Left lung (tissue), 10 donors: ENCODE measurements around the gene OR51B5. TPM values are rescaled to one million over a fixed set of nuclear protein-coding genes. Genes with fewer than 3 reads are reported as not detected.
"Not testable (repeated sequence)": the region's sequence is repeated elsewhere in the genome, so short reads cannot be mapped to it uniquely, and the experiment has no call there.

Experiments
- ATAC-seq: fragments of 200-7000 bp; cut with Tn5 transposase; one replicate; pipeline ENCODE4 v1.9.1; 2020; ENCODE audit warnings: moderate library complexity
- DNase-seq, 4 donors: peaks; one replicate each; pipeline ENCODE4 v3.0.0-alpha.2; 2013 to 2020
- H3K27ac ChIP-seq, 2 donors: fragments of 200-600 bp; sonication (generic) in 1 of 2; one replicate each; pipeline versions ENCODE4 v1.5.0 to v1.8.0; 2020 to 2021
- H3K27me3 ChIP-seq, 2 donors: fragments of 200-600 bp; sonication (generic) in 1 of 2; one replicate each; pipeline versions ENCODE4 v1.5.0 to v1.8.0; 2020 to 2021
- H3K36me3 ChIP-seq, 2 donors: fragments of 200-600 bp; sonication (generic) in 1 of 2; one replicate each; pipeline versions ENCODE4 v1.5.0 to v1.8.0; 2020 to 2021
- H3K4me1 ChIP-seq, 2 donors: fragments of 200-600 bp; one replicate each; pipeline ENCODE4 v1.8.0; 2021
- H3K4me3 ChIP-seq, 2 donors: fragments of 200-600 bp; sonication (generic) in 1 of 2; one replicate each; pipeline versions ENCODE4 v1.5.0 to v1.8.0; 2020 to 2021; ENCODE audit warnings: mild to moderate bottlenecking in 1 of 2
- H3K9me3 ChIP-seq, 2 donors: fragments of 200-600 bp; sonication (generic) in 1 of 2; one replicate each; pipeline versions ENCODE4 v1.5.0 to v1.8.0; 2020 to 2021
- intact Hi-C, 2 donors: fragments of 100-400 bp; cut with DNase I; formaldehyde crosslinking; loops; one replicate each; pipeline versions ENCODE4 v1.11.2 to v1.14.2; 2022
- polyA plus RNA-seq, 6 donors: library from polyadenylated mRNA; unstranded; fragments of 120-200 nt; gene quantifications; one replicate each; pipeline ENCODE4 v1.2.1, GENCODE V29; 2013; ENCODE audit not compliant: insufficient read length in 6 of 6
- total RNA-seq, 2 donors: library from RNA; stranded (reverse); fragmentation: NEBNext Ultra II Directional; extraction: Animal tissue kit (Norgen Biotek cat#: 25700); gene quantifications; one replicate each; pipeline ENCODE4 v1.2.1, GENCODE V29; 2021
- TF ChIP-seq, protein P1 (sequence below), 2 donors: fragments of 200-600 bp; sonication (generic) in 1 of 2; IDR thresholded peaks; one replicate each; pipeline versions ENCODE4 v1.5.0 to v1.8.0; 2021; ENCODE audit warnings: antibody characterized with exemption in 2 of 2
- donor health status: DM: no; HTN: yes; CAD: no.
- donor health status: DM: no; HTN: no; CAD: no.

Gene OR51B5
- total and polyA plus RNA-seq, 8 donors, result 0.29 to 0.87 (median 0.60) TPM

DNA sequence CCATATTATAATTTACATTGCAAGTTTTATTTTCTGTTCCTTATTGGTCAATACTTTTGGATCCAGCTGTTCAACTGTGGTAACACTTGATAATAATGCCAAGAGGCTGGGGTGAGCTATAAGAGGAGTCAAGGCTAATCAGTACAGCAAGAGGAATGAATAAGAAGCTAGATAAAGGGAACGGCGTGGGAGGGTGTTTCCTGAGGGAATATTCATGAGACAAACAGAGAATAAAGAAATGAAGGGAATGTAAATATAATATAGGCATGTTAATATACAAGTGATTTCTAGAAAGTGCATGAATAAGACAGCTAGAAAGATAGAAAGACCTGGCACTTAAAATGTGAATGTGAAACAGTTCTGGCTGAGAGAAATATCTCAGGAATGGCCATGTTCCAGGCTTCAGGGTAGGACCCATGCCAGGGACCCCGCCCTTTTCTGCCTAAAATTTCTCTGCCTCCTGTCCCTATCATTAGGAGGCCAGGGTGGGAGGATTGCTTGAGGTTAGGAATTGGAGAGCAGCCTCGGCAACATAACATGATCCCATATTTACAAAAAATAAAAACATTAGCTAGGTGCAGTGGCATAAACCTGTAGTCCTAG lies 45.5 kb downstream of the OR51B5 start:
- H3K36me3 ChIP-seq, result no peaks in the 10 kb centered on the region
- H3K27ac ChIP-seq, result no peak overlapping the region
- DNase-seq (peak in 1 of 4 donors; percentile 10), ATAC-seq (no peak)
- no peak overlapping the region for H3K4me3 ChIP-seq
- H3K9me3 ChIP-seq, result no peaks in the 10 kb centered on the region
- H3K27me3 ChIP-seq, result no peaks in the 10 kb centered on the region
- TF ChIP-seq, protein P1, sequence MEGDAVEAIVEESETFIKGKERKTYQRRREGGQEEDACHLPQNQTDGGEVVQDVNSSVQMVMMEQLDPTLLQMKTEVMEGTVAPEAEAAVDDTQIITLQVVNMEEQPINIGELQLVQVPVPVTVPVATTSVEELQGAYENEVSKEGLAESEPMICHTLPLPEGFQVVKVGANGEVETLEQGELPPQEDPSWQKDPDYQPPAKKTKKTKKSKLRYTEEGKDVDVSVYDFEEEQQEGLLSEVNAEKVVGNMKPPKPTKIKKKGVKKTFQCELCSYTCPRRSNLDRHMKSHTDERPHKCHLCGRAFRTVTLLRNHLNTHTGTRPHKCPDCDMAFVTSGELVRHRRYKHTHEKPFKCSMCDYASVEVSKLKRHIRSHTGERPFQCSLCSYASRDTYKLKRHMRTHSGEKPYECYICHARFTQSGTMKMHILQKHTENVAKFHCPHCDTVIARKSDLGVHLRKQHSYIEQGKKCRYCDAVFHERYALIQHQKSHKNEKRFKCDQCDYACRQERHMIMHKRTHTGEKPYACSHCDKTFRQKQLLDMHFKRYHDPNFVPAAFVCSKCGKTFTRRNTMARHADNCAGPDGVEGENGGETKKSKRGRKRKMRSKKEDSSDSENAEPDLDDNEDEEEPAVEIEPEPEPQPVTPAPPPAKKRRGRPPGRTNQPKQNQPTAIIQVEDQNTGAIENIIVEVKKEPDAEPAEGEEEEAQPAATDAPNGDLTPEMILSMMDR (IDR thresholded peaks at IDR 0.05), result no peak
- intact Hi-C loops, result no loop called here
- no peaks in the 10 kb centered on the region for H3K4me1 ChIP-seq

DNA sequence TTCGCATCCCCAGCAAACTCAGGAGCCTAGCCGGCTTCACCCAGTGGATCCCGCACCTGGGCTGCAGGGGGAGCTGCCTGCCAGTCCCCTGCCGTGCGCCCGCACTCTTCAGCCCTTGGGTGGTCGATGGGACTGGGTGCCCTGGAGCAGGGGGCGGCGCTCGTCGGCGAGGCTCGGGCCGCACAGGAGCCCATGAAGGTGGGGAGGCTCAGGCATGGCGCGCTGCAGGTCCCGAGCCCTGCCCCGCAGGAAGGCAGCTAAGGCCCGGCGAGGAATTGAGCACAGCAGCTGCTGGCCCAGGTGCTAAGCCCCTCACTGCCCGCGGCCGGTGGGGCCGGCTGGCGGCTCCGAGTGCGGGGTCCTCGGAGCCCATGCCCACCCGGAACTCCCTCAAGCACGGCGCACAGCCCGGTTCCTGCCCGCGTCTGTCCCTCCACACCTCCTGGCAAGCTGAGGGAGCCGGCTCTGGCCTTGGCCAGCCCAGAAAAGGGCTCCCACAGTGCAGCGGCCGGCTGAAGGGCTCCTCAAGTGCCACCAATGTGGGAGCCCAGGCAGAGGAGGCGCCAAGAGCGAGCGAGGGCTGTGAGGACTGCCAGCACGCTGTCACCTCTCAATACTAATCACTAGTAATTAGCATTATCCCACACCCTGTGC lies 48.9 kb downstream of the OR51B5 start:
- H3K36me3 ChIP-seq, H3K4me1 ChIP-seq, intact Hi-C loops, H3K27ac ChIP-seq, H3K4me3 ChIP-seq, H3K27me3 ChIP-seq, ATAC-seq, H3K9me3 ChIP-seq: not testable (repeated sequence)
- DNase-seq, result peak in 1 of 4 donors; percentile 71

DNA sequence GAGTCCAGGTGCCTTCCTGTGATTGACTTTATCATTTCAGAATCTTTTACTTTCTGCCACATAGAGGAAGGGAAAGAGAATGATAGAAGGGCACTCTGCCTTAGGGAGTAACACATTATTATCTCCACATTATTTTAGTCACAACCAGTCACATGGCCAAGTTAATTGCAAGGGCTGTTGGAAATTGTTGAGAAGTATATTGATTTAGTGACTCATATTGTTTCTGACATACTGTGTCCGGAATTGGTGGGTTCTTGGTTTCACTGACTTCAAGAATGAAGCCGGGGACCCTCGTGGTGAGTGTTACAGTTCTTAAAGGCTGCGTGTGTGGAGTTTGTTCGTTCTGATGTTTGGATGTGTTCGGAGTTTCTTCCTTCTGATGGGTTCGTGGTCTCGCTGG lies 50.3 kb downstream of the OR51B5 start:
- H3K27me3 ChIP-seq, result no peaks in the 10 kb centered on the region
- H3K36me3 ChIP-seq, result no peaks in the 10 kb centered on the region
- intact Hi-C loops, result no loop called here
- no peaks in the 10 kb centered on the region for H3K9me3 ChIP-seq
- no peak overlapping the region for H3K27ac ChIP-seq
- TF ChIP-seq, protein P1 (IDR thresholded peaks at IDR 0.05), result no peak
- no peaks in the 10 kb centered on the region for H3K4me1 ChIP-seq
- H3K4me3 ChIP-seq, result no peak overlapping the region
- ATAC-seq, result no peak
- DNase-seq, result no peak

Other genes starting within 250 kb of the OR51B5 start
- not detected for gene OR52A5, start 205.2 kb downstream of the OR51B5 start, total RNA-seq
- gene OR52A5, start 205.2 kb downstream of the OR51B5 start, polyA plus RNA-seq, result not detected
- gene OR52A1, start 188.8 kb downstream of the OR51B5 start, total RNA-seq, result not detected
- under 1 TPM; 0.02 to 0.03 (median 0.03) TPM for gene OR52A1, start 188.8 kb downstream of the OR51B5 start, polyA plus RNA-seq
- not detected for gene OR51V1, start 142.8 kb downstream of the OR51B5 start, total RNA-seq
- gene OR51V1, start 142.8 kb downstream of the OR51B5 start, polyA plus RNA-seq, result not detected
- gene HBB, start 116.5 kb downstream of the OR51B5 start, total RNA-seq, result 100 to 1,000 TPM; 247 to 273 TPM
- 100 to 1,000 TPM; 137 to 967 (median 304) TPM for gene HBB, start 116.5 kb downstream of the OR51B5 start, polyA plus RNA-seq
- gene HBD, start 109.0 kb downstream of the OR51B5 start, total RNA-seq, result under 1 TPM in 1 of 2 donors, not detected in 1; 0.82 TPM
- gene HBD, start 109.0 kb downstream of the OR51B5 start, polyA plus RNA-seq, result 1 to 10 TPM in 3 of 6 donors, under 1 TPM in 3; 0.44 to 1.2 (median 0.96) TPM
- not detected for gene HBG1, start 93.7 kb downstream of the OR51B5 start, total RNA-seq
- 1,000 to 10,000 TPM in 3 of 6 donors, 10 to 100 TPM in 1, 1 to 10 TPM in 2; 3.5 to 2,797 (median 512) TPM for gene HBG1, start 93.7 kb downstream of the OR51B5 start, polyA plus RNA-seq
- gene HBG2, start 88.7 kb downstream of the OR51B5 start, total RNA-seq, result not detected
- 1,000 to 10,000 TPM; 1,963 to 7,853 (median 3,552) TPM for gene HBG2, start 88.7 kb downstream of the OR51B5 start, polyA plus RNA-seq
- not detected for gene HBE1, start 73.6 kb downstream of the OR51B5 start, total RNA-seq
- gene HBE1, start 73.6 kb downstream of the OR51B5 start, polyA plus RNA-seq, result 10 to 100 TPM in 3 of 6 donors, 1 to 10 TPM in 3; 4.2 to 41.6 (median 16.3) TPM
- gene OR51B4, start 41.6 kb downstream of the OR51B5 start, total RNA-seq, result not detected
- under 1 TPM in 5 of 6 donors, not detected in 1; 0.35 to 0.58 (median 0.53) TPM for gene OR51B4, start 41.6 kb downstream of the OR51B5 start, polyA plus RNA-seq
- not detected for gene OR51B2, start 19.2 kb downstream of the OR51B5 start, total RNA-seq
- gene OR51B2, start 19.2 kb downstream of the OR51B5 start, polyA plus RNA-seq, result under 1 TPM in 1 of 6 donors, not detected in 5; 0.23 TPM
- gene OR51B6, start 8.0 kb upstream of the OR51B5 start, total RNA-seq, result not detected
- gene OR51B6, start 8.0 kb upstream of the OR51B5 start, polyA plus RNA-seq, result under 1 TPM in 1 of 6 donors, not detected in 5; 0.14 TPM
- gene OR51M1, start 40.3 kb upstream of the OR51B5 start, total RNA-seq, result not detected
- under 1 TPM in 4 of 6 donors, not detected in 2; 0.06 to 0.24 (median 0.08) TPM for gene OR51M1, start 40.3 kb upstream of the OR51B5 start, polyA plus RNA-seq
- gene OR51Q1, start 78.6 kb upstream of the OR51B5 start, total RNA-seq, result not detected
- gene OR51Q1, start 78.6 kb upstream of the OR51B5 start, polyA plus RNA-seq, result not detected
- gene OR51I1, start 98.0 kb upstream of the OR51B5 start, total RNA-seq, result not detected
- not detected for gene OR51I1, start 98.0 kb upstream of the OR51B5 start, polyA plus RNA-seq
- gene OR51I2, start 105.8 kb upstream of the OR51B5 start, total RNA-seq, result not detected
- gene OR51I2, start 105.8 kb upstream of the OR51B5 start, polyA plus RNA-seq, result under 1 TPM in 2 of 6 donors, not detected in 4; 0.04 to 0.07 TPM
- not detected for gene OR52D1, start 145.2 kb upstream of the OR51B5 start, total RNA-seq
- gene OR52D1, start 145.2 kb upstream of the OR51B5 start, polyA plus RNA-seq, result under 1 TPM in 2 of 6 donors, not detected in 4; 0.13 to 0.18 TPM
- gene UBQLN3, start 166.4 kb upstream of the OR51B5 start, total RNA-seq, result under 1 TPM; 0.23 to 0.37 TPM
- gene UBQLN3, start 166.4 kb upstream of the OR51B5 start, polyA plus RNA-seq, result under 1 TPM in 1 of 6 donors, not detected in 5; 0.06 TPM
- under 1 TPM; 0.50 to 0.67 TPM for gene UBQLNL, start 173.2 kb upstream of the OR51B5 start, total RNA-seq
- 1 to 10 TPM; 1.2 to 2.2 (median 1.7) TPM for gene UBQLNL, start 173.2 kb upstream of the OR51B5 start, polyA plus RNA-seq
- gene OR52H1, start 205.0 kb upstream of the OR51B5 start, total RNA-seq, result under 1 TPM; 0.32 to 0.45 TPM
- under 1 TPM in 3 of 6 donors, not detected in 3; 0.20 to 0.26 (median 0.20) TPM for gene OR52H1, start 205.0 kb upstream of the OR51B5 start, polyA plus RNA-seq
- not detected for gene OR52B6, start 237.4 kb upstream of the OR51B5 start, total RNA-seq
- gene OR52B6, start 237.4 kb upstream of the OR51B5 start, polyA plus RNA-seq, result under 1 TPM; 0.17 to 0.56 (median 0.42) TPM